Mucosa of rectum (tissue), 2 donors: ENCODE results near the gene UPB1.

Experiments
- H3K27ac ChIP-seq, 2 donors: one replicate each; pipeline ENCODE4 v1.7.0; 2013; ENCODE audit warnings: inconsistent platforms in 2 of 2, low read depth in 2 of 2, low read length in 2 of 2
- H3K27me3 ChIP-seq, 2 donors: one replicate each; pipeline ENCODE4 v1.7.0; 2013; ENCODE audit warnings: low read length in 2 of 2; ENCODE audit not compliant: control insufficient read depth in 2 of 2, insufficient read depth in 2 of 2
- H3K36me3 ChIP-seq, 2 donors: one replicate each; pipeline ENCODE4 v1.7.0; 2013; ENCODE audit warnings: low read length in 2 of 2; ENCODE audit not compliant: control insufficient read depth in 2 of 2, insufficient read depth in 2 of 2
- H3K4me1 ChIP-seq, 2 donors: one replicate each; pipeline ENCODE4 v1.7.0; 2013; ENCODE audit warnings: low read length in 2 of 2, mild to moderate bottlenecking in 1 of 2; ENCODE audit not compliant: control insufficient read depth in 2 of 2, insufficient read depth in 2 of 2
- H3K4me3 ChIP-seq, 2 donors: one replicate each; pipeline ENCODE4 v1.7.0; 2013; ENCODE audit warnings: low read length in 2 of 2
- H3K9ac ChIP-seq, 2 donors: one replicate each; pipeline ENCODE4 v1.7.0; 2013; ENCODE audit warnings: low read length in 2 of 2, low read depth in 1 of 2, mild to moderate bottlenecking in 1 of 2
- H3K9me3 ChIP-seq, 2 donors: one replicate each; pipeline ENCODE4 v1.7.0; 2013; ENCODE audit warnings: low read length in 2 of 2; ENCODE audit not compliant: control insufficient read depth in 2 of 2
- donor health status: healthy.
- donor health status: Normal muscosa, but diverticular disease.

Gene UPB1

GRCh38 chr22:24555165-24556039 is 60.3 kb downstream of the UPB1 start, which contains the start of gene SNRPD3:
SNRPD3 (plus strand) TSS chr22:24555999; CDS start chr22:24557675, 1,676 bp downstream.
- H3K27ac ChIP-seq = peak within 1 kb of the TSS; percentile 96 to 99
- no peaks in the 10 kb centered on the region for H3K9me3 ChIP-seq
- H3K9ac ChIP-seq = peak within 1 kb of the TSS; percentile 95 to 99
- peaks cover 41 to 46% of the 10 kb centered on the region in 2 donors for H3K4me1 ChIP-seq
- peak within 1 kb of the TSS; percentile 96 to 99 for H3K4me3 ChIP-seq
- H3K27me3 ChIP-seq = no peaks in the 10 kb centered on the region
- peaks cover 22 to 26% of the 10 kb centered on the region in 2 donors for H3K36me3 ChIP-seq

GRCh38 chr22:24559471-24559870 is 64.3 kb downstream of the UPB1 start:
- Histone ChIP-seq H3K36me3 (peaks cover 38 to 42% of the 10 kb centered on the region in 2 donors), H3K27me3 (no peaks in the 10 kb centered on the region), H3K9ac (no peak overlapping the region), H3K9me3 (no peaks in the 10 kb centered on the region), H3K4me1 (peaks cover 7 to 13% of the 10 kb centered on the region in 2 donors), H3K27ac (no peak overlapping the region), H3K4me3 (no peak overlapping the region)

GRCh38 chr22:24563246-24563645 is 68.1 kb downstream of the UPB1 start:
- Histone ChIP-seq H3K27me3 (no peaks in the 10 kb centered on the region), H3K4me1 (no peaks in the 10 kb centered on the region), H3K9ac (no peak overlapping the region), H3K4me3 (no peak overlapping the region), H3K27ac (no peak overlapping the region), H3K9me3 (no peaks in the 10 kb centered on the region), H3K36me3 (peaks cover 40 to 42% of the 10 kb centered on the region in 2 donors)

GRCh38 chr22:24564376-24565058 is 69.4 kb downstream of the UPB1 start:
- H3K27me3 ChIP-seq = no peaks in the 10 kb centered on the region
- H3K4me1 ChIP-seq = no peaks in the 10 kb centered on the region
- H3K27ac ChIP-seq = no peak overlapping the region
- peaks cover 36 to 39% of the 10 kb centered on the region in 2 donors for H3K36me3 ChIP-seq
- H3K9me3 ChIP-seq = no peaks in the 10 kb centered on the region
- H3K9ac ChIP-seq = no peak overlapping the region
- H3K4me3 ChIP-seq = no peak overlapping the region

- no peak overlapping the region for H3K4me3 ChIP-seq
- H3K9me3 ChIP-seq = no peaks in the 10 kb centered on the region
- no peak overlapping the region for H3K27ac ChIP-seq
- H3K27me3 ChIP-seq = no peaks in the 10 kb centered on the region
- no peak overlapping the region for H3K9ac ChIP-seq
- peaks cover 38 to 41% of the 10 kb centered on the region in 2 donors for H3K36me3 ChIP-seq
- H3K4me1 ChIP-seq = no peaks in the 10 kb centered on the region
These were observed 69.9 kb downstream of the UPB1 start for GRCh38 chr22:24565077-24565476.

- Histone ChIP-seq H3K27ac (no peak overlapping the region), H3K4me3 (no peak overlapping the region), H3K9ac (no peak overlapping the region), H3K4me1 (no peaks in the 10 kb centered on the region), H3K9me3 (no peaks in the 10 kb centered on the region), H3K27me3 (no peaks in the 10 kb centered on the region), H3K36me3 (peaks cover 38 to 45% of the 10 kb centered on the region in 2 donors)
These were observed 71.9 kb downstream of the UPB1 start for GRCh38 chr22:24566899-24567511.

- Histone ChIP-seq H3K4me3 (no peak overlapping the region), H3K27me3 (no peaks in the 10 kb centered on the region), H3K9ac (no peak overlapping the region), H3K27ac (no peak overlapping the region), H3K9me3 (no peaks in the 10 kb centered on the region), H3K36me3 (peaks cover 42 to 49% of the 10 kb centered on the region in 2 donors), H3K4me1 (no peaks in the 10 kb centered on the region)
These were observed 72.5 kb downstream of the UPB1 start for GRCh38 chr22:24567668-24568067.

- H3K4me1 ChIP-seq = no peaks in the 10 kb centered on the region
- H3K4me3 ChIP-seq = no peak overlapping the region
- H3K36me3 ChIP-seq = peaks cover 43 to 58% of the 10 kb centered on the region in 2 donors
- H3K27me3 ChIP-seq = no peaks in the 10 kb centered on the region
- H3K9me3 ChIP-seq = no peaks in the 10 kb centered on the region
- H3K27ac ChIP-seq = no peak overlapping the region
- H3K9ac ChIP-seq = no peak overlapping the region
These were observed 76.1 kb downstream of the UPB1 start for GRCh38 chr22:24571266-24571665.

- Histone ChIP-seq H3K4me1 (peaks cover 8 to 24% of the 10 kb centered on the region in 2 donors), H3K36me3 (peaks cover 18 to 28% of the 10 kb centered on the region in 2 donors), H3K9me3 (no peaks in the 10 kb centered on the region), H3K9ac (no peak overlapping the region), H3K27me3 (no peaks in the 10 kb centered on the region), H3K4me3 (no peak overlapping the region), H3K27ac (peak overlapping the region in 1 of 2 donors; percentile 12)
These were observed 81.6 kb downstream of the UPB1 start for GRCh38 chr22:24576778-24577177.
